Measurements from ENCODE around the gene LRRC26. TPM values are rescaled to one million over a fixed set of nuclear protein-coding genes. Genes with fewer than 3 reads are reported as not detected.

The LRRC26 gene
- total RNA-seq, 2 donors from 2014 or later: not detected

DNA sequence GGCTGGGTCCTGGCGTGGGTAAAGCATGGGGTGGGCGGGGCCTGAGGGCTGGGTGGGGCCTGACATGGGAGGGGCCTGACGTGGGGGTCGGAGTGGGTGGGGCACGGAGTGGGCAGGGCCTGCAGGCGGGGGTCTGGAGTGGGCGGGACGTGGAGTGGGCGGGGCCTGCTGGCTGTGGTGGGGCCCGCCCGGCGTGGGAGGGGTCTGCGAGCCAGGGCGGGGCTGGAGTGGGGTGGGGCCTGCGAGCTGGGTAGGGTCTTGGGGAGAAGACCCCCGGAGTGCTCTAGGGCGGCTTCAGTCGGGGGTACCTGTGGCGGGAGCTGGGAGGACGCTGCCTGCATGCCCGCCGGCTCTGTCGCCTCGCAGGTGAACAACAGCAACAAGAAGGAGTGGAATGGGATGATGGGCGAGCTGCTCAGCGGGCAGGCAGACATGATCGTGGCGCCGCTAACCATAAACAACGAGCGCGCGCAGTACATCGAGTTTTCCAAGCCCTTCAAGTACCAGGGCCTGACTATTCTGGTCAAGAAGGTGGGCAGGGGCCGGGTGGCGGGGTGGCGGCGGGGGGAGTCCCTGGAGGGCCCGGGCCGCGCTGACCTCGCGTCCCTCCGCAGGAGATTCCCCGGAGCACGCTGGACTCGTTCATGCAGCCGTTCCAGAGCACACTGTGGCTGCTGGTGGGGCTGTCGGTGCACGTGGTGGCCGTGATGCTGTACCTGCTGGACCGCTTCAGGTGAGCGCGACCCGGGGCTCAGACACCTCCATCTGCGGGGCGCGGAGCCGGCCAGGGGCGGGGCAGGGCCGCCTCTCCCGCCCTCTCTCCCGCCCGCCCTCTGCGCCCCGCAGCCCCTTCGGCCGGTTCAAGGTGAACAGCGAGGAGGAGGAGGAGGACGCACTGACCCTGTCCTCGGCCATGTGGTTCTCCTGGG lies 8.0 kb downstream of the LRRC26 start:
- ATAC-seq (ENCODE audit: insufficient number of reproducible peaks, low FRiP score, low read depth) (no peak), DNase-seq (ENCODE audit: low spot score) (no peak)
- Histone ChIP-seq H3K27me3 (replicated peaks; ENCODE audit: insufficient read depth) (peaks cover 33% of the 10 kb centered on the region), H3K4me1 (ENCODE audit: control insufficient read depth in 1 of 2, low read depth in 2 of 2) (peaks cover 7 to 15% of the 10 kb centered on the region in 2 donors), H3K36me3 (no peaks in the 10 kb centered on the region), H3K4me3 (no peak overlapping the region), H3K9me3 (no peaks in the 10 kb centered on the region), H3K27ac (no peak overlapping the region)
- TF ChIP-seq, protein P1, sequence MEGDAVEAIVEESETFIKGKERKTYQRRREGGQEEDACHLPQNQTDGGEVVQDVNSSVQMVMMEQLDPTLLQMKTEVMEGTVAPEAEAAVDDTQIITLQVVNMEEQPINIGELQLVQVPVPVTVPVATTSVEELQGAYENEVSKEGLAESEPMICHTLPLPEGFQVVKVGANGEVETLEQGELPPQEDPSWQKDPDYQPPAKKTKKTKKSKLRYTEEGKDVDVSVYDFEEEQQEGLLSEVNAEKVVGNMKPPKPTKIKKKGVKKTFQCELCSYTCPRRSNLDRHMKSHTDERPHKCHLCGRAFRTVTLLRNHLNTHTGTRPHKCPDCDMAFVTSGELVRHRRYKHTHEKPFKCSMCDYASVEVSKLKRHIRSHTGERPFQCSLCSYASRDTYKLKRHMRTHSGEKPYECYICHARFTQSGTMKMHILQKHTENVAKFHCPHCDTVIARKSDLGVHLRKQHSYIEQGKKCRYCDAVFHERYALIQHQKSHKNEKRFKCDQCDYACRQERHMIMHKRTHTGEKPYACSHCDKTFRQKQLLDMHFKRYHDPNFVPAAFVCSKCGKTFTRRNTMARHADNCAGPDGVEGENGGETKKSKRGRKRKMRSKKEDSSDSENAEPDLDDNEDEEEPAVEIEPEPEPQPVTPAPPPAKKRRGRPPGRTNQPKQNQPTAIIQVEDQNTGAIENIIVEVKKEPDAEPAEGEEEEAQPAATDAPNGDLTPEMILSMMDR (IDR thresholded peaks at IDR 0.05): no peak

DNA sequence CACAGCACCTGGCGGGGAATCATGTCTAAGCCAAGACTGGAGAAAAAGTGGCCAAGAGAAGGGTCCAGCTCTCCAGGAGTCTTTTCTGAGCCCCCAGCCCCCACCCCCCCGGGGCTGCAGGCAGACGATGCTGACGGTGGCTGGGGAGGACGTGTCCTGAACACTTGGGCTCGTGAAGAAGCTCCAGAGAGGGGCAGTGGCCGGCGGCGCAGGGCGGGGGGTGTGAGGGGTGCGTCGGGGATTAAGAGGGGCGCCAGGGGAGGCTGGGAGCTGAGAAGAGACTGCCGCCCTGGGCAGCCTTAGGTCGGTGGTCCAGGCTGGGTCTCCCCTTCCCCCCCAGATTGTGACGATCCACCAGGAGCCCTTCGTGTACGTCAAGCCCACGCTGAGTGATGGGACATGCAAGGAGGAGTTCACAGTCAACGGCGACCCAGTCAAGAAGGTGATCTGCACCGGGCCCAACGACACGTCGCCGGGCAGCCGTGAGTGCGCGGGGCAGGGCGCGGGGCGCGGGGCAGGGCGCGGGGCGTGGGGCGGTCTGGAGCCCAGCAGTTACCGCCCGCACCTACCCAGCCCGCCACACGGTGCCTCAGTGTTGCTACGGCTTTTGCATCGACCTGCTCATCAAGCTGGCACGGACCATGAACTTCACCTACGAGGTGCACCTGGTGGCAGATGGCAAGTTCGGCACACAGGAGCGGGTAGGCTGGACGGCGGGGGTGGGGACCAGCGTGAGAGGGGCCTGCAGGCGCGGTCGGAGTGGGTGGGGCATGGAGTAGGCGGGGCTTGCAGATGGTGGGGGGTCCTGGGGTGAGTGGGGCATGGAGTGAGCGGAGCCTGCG lies 8.9 kb downstream of the LRRC26 start:
- Histone ChIP-seq H3K36me3 (no peaks in the 10 kb centered on the region), H3K27ac (no peak overlapping the region), H3K9me3 (no peaks in the 10 kb centered on the region), H3K4me1 (ENCODE audit: control insufficient read depth in 1 of 2, low read depth in 2 of 2) (peaks cover 7 to 20% of the 10 kb centered on the region in 2 donors), H3K27me3 (replicated peaks; ENCODE audit: insufficient read depth) (peaks cover 29% of the 10 kb centered on the region), H3K4me3 (no peak overlapping the region)
- DNase-seq (ENCODE audit: low spot score): no peak
- TF ChIP-seq, protein P1 (IDR thresholded peaks at IDR 0.05): no peak
- ATAC-seq (ENCODE audit: insufficient number of reproducible peaks, low FRiP score, low read depth): no peak

DNA sequence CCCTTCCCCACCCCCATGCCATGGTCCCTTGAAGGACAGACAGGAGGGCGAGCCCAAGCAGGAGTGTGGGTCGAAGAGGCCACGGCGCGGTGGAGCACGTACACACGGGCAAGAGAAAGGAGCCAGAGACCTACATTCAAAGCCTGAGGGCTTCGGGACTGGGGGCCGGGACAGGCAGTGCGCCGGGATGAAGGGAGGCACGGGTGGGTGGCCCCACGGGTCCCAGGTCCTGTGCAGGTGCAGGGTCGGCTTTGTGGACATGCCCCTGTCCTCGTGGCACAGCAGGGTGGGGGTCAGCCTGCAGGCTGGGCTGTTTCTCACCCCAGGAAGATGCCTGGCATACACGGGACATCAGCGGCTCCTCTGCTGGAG lies 9.8 kb downstream of the LRRC26 start:
- no peak overlapping the region for H3K4me3 ChIP-seq
- no peaks in the 10 kb centered on the region for H3K36me3 ChIP-seq
- H3K4me1 ChIP-seq (ENCODE audit: control insufficient read depth in 1 of 2, low read depth in 2 of 2): peaks cover 7 to 20% of the 10 kb centered on the region in 2 donors
- no peak overlapping the region for H3K27ac ChIP-seq
- peaks cover 31% of the 10 kb centered on the region for H3K27me3 ChIP-seq (replicated peaks; ENCODE audit: insufficient read depth)
- TF ChIP-seq, protein P1 (IDR thresholded peaks at IDR 0.05): no peak
- H3K9me3 ChIP-seq: no peaks in the 10 kb centered on the region
- DNase-seq (ENCODE audit: low spot score) (no peak), ATAC-seq (ENCODE audit: insufficient number of reproducible peaks, low FRiP score, low read depth) (no peak)

DNA sequence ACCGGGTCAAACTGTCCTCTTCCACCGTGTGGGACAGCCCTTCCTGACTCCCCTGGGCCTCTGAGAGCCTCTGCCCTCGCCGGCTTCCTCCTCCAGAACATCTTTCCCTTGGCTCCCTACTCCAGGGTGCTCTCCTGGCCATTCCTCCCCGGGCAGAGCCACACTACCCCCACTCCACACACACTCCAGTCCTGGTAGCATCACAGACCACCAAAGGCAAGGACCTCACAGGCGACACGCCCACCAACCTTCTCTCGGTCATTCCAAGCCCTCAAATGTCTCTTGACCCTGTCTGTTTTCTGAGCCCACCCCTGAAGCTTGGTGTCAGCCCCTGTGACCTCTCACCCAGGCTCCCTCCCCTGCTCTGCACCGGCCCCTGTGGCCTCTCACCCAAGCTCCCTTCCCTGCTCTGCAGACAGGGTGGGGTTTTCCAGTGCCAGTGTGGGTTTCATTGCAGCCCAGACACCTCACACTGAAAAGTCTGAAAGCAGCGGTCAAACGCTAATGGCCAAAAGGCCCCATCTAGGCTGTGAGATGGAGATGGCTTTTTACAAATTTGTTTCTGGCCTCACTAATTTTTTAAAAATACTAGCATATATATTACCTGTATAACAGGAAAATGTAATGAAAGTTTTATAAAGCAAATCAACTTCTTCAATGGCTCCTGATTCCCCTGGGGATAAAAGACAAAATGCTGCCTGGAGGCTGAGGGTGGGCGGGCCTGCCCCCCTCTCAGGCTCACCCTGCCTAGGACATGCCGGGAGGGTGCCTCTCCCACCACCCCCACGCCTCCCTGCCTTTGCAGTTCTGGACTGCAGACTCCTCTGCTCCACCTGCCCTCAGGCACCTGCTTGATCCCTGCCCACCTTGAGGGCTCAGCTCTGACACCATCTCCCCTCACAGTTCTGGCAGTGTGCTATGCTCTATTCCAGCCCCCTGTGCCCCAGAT lies 10.5 kb downstream of the LRRC26 start:
- H3K27ac ChIP-seq: no peak overlapping the region
- peaks cover 31% of the 10 kb centered on the region for H3K27me3 ChIP-seq (replicated peaks; ENCODE audit: insufficient read depth)
- no peak for ATAC-seq (ENCODE audit: insufficient number of reproducible peaks, low FRiP score, low read depth)

More for the DNA sequence above, 10.5 kb downstream of the LRRC26 start:
- no peak overlapping the region for H3K4me3 ChIP-seq
- no peak for DNase-seq (ENCODE audit: low spot score)
- no peaks in the 10 kb centered on the region for H3K9me3 ChIP-seq
- H3K36me3 ChIP-seq: no peaks in the 10 kb centered on the region
- H3K4me1 ChIP-seq (ENCODE audit: control insufficient read depth in 1 of 2, low read depth in 2 of 2): peaks cover 7 to 20% of the 10 kb centered on the region in 2 donors
- TF ChIP-seq, protein P1 (IDR thresholded peaks at IDR 0.05): no peak

All from thoracic aorta (tissue), 2 donors.